AML-193 (cell line): ENCODE data around the gene LCORL.
"Not testable (repeated sequence)": the region's sequence is repeated elsewhere in the genome, so short reads cannot be mapped to it uniquely, and the experiment has no call there.

Experiments
- DNase-seq, 2 experiments: peaks; one replicate each; lab custom pipeline; 2025; lab: John Stamatoyannopoulos, UW

The LCORL gene

GRCh38 chr4:17932041-17932440 lies 89.5 kb downstream of the LCORL start:
- DNase-seq: no peak

GRCh38 chr4:17930256-17930655 lies 91.3 kb downstream of the LCORL start:
- DNase-seq: no peak

DNA sequence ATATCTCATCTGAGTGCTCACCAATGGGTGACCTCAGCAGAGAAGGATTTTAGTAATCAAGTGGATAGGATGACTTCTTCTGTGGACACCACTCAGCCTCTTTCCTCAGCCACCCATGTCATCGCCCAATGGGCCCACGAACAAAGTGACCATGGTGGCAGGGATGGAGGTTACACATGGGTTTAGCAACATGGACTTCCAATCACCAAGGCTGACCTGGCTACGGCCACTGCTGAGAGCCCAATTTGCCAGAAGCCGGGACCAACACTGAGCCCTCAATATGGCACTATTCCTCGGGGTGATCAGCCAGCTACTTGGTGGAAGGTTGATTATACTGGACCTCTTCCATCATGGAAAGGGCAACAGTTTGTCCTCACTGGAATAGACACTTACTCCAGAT lies 97.4 kb downstream of the LCORL start:
- DNase-seq: no peak

DNA sequence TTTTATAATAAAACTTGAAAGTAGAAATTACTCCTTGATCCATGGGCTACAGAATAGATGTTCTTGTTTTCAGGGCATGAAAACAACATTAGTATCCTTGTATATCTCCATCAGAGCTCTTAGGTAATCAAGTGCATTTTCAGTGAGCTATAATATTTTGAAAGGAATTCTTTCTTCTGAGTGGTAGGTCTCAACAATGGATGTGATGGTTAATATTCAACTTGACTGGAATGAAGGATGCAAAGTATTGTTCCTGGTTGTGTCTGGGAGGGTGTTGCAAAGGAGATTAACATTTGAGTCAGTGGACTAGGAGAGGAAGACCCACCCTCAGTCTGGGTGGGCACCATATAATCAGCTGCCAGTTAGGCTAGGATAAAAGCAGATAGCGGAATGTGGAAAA lies 100.1 kb downstream of the LCORL start:
- DNase-seq: no peak

- DNase-seq: no peak
Measured at GRCh38 chr4:17920681-17921080, 100.9 kb downstream of the LCORL start.

- DNase-seq: peak; percentile 42 to 59
Measured at GRCh38 chr4:17915439-17915838, 106.1 kb downstream of the LCORL start.

- DNase-seq: no peak
Measured at GRCh38 chr4:17912011-17912410, 109.5 kb downstream of the LCORL start.

GRCh38 chr4:17911608-17912007 lies 109.9 kb downstream of the LCORL start:
- DNase-seq: no peak

- no peak for DNase-seq
Measured at GRCh38 chr4:17898553-17899055, 123.0 kb downstream of the LCORL start.

DNA sequence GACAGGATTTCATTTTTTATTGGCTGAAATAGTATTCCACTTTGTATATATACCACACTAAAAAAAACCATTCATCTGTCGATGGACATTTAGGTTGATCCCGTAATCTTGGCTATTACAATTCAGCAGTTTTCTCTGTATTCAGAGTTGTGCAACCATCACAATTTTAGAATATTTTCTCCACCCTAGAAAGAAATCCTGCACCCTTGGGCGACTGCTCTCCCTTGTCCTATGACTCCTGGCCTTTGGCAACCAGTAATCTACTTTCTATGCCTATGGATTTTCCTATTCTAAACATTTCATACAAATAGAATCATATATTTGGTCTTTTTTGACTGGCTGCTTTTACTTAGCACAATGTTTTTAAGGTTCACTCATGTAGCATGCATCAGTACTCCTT lies 126.1 kb downstream of the LCORL start:
- no peak for DNase-seq

GRCh38 chr4:17894421-17894820 lies 127.1 kb downstream of the LCORL start:
- DNase-seq: no peak

- no peak for DNase-seq
Measured at GRCh38 chr4:17889692-17890091, 131.9 kb downstream of the LCORL start.

DNA sequence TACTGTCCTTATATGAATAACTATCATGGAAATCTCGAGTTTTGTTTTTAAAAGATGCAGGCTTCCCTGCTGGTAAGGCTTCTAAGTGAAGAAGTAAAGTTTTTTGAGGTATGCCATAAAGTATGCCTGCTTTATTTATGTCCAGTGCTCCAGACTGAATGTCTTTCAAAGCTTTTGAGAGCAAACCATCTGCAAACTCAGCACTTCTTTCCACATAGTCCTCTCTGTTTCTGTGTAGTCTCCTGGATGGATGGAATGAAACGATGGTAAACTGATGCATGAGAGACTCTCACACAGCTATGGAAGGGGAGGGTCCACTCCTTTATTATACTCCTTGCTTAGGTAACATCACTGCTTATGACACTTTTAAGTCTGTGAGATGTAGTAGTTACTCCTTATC lies 137.0 kb downstream of the LCORL start:
- no peak for DNase-seq

GRCh38 chr4:17884063-17884462 lies 137.5 kb downstream of the LCORL start:
- no peak for DNase-seq

- DNase-seq: no peak
Measured at GRCh38 chr4:17877661-17878060, 143.9 kb downstream of the LCORL start.

GRCh38 chr4:17876943-17877342 lies 144.6 kb downstream of the LCORL start:
- no peak for DNase-seq

DNA sequence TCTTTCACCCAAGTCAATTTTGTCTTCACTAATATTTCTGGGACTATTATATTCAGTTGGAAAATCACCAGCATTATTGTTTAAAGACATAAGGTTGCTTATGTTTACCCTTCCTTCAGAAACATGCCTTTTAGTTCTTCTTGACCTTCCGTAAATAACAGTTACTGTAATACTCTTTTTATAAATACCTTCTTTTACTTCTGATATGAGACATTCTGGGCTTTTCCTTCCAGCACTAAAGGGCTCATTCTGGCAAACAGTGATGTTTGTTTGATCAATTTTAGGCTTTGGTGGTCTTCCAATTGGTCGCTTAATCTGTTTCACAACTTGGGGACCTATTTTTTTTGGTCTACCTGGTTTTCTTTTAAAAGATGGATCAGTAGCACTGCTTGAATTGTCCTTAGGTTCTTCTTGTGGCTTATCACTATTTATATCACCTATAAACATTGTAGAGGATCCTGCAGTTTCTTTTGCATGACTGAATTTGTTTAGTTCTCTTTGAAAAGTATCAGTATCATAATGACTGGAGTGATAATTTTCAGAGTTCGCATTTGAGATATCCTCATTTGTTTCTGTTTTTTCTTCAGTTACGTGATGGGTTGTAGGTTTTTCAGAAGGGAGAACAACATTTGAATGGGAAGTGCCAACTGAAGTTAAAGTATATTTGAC lies 146.0 kb downstream of the LCORL start:
- DNase-seq: no peak

- no peak for DNase-seq
Measured at GRCh38 chr4:17869327-17869726, 152.2 kb downstream of the LCORL start.

DNA sequence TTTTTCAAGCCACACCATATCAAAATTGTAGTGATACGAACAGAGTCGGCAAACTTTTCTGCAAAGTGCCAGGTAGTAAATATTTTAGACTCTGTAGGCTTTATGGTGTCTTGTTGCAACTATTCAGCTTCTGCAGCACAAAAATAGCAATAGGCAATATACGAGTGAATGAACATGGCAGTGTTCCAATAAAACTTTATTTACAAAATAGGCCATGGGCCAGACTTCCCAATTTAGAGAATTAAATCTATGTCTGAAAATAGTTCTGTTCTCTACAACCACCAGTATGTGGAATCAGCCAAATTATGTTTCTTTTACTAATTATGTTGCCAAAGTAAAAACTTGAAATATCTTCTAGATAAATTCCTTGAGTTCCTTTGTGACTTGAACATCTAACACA lies 154.3 kb downstream of the LCORL start:
- no peak for DNase-seq

GRCh38 chr4:17866810-17867209 lies 154.7 kb downstream of the LCORL start:
- no peak for DNase-seq

DNA sequence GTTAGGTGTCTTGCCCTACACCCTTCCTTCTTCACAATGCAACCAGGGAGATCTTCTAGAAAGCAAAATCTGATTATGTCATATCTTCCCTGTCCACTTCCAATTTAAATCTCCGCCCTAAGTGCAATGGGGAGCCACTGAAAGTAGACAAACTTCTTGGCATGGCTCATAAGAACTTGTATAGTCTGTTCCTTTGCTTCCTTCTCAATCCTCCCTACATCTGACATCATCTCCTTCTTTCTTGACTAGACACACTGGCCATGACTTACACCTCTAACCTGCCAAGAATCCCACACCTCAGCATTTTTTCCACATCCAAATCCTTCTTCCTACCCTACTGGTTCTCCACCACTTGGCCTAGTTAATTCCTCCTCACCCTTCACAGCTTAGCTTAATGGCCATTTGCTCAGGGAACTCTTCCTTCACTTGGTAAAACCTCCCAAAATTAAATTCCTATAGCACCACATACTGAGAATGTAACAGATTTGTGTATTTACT lies 155.6 kb downstream of the LCORL start:
- DNase-seq: no peak

DNA sequence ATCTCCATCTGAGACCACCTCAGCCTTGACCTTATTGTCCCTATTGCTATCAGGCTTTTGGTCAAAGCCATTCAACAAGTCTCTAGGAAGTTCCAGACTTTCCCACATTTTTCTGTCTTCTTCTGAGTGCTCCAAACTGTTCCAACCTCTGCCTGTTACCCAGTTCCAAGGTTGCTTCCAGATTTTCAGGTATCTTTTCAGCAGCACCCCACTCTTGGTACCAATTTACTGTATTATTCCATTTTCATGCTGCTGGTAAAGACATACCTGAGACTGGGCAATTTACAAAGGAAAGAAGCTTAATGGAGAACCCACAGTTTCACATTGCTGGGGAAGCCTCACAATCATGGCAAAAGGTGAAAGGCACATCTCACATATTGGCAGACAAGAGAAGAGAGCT lies 159.6 kb downstream of the LCORL start:
- DNase-seq: not testable (repeated sequence)

DNA sequence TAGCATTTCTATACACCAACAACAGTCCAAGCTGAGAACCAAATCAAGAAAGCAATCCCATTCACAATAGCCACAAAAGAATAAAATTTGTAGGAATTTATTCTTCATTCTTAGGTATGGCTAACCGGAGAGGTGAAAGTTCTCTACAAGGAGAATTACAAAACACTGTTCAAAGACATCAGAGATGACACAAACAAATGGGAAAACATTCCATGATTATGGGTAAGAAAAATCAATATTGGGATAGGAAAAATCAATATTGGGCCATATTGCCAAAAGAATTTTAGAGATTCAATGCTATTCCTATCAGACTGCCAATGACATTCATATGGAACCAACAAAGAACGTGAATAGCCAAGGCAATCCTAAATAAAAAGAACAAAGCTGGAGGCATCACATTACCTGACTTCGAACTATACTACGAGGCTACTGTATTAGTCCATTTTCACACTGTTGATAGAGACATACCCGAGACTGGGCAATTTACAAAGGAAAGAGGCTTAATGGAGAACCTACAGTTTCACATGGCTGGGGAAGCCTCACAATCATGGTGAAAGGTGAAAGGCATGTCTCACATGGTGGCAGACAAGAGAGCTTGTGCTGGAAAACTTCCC lies 161.7 kb downstream of the LCORL start:
- DNase-seq: no peak

- DNase-seq: no peak
Measured at GRCh38 chr4:17854036-17854435, 167.5 kb downstream of the LCORL start.
